Measurements from ENCODE around the gene LRFN5.

DNA sequence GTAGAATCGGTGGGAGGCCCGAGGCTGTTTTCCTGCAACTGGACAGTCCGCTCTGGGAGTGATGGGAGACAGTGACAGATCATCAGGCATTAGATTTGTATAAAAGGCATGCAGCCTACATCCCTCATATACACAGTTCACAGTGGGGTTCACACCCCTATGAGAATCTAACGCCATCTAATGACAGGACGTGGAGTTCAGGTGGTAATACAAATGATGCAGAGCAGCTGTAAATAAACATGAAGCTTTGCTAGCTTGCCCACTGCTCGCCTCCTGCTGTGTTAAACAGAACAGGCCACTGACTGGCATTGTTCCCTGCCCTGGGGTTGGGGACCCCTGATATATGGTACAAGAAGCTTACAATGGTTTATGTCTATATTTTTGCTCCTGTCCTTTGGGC is 179.0 kb downstream of the LRFN5 start:
- TF ChIP-seq SRF (IDR thresholded peaks at IDR 0.05; ENCODE audit: low read depth, low read length) (no peak), CTCF (IDR thresholded peaks at IDR 0.05; ENCODE audit: control extremely low read depth in 1 of 3, insufficient read depth in 1 of 3, low read depth in 1 of 3, low read length in 3 of 3) (peak in 1 of 3 experiments; percentile 22; a peak in 1 of 4 replicates), RNF2 (IDR thresholded peaks at IDR 0.05; ENCODE audit: borderline replicate concordance, low read depth, low read length, missing control alignments, poor library complexity, severe bottlenecking) (no peak), CREB1 (IDR thresholded peaks at IDR 0.05) (no peak), SP1 (IDR thresholded peaks at IDR 0.05; ENCODE audit: low read depth, low read length) (no peak), POLR2AphosphoS5 (IDR thresholded peaks at IDR 0.05; ENCODE audit: low read depth, low read length) (no peak), SUZ12 (IDR thresholded peaks at IDR 0.05; ENCODE audit: low read length) (no peak), EP300 (IDR thresholded peaks at IDR 0.05; ENCODE audit: borderline replicate concordance in 1 of 2, low read depth in 2 of 2, low read length in 2 of 2) (no peak)

Data from H1 (cell line).